PC-3 (cell line): ENCODE results near the gene SLC7A6. TPM values are rescaled to one million over a fixed set of nuclear protein-coding genes. Genes with fewer than 3 reads are reported as not detected.

Experiments used
- ATAC-seq: fragments of 200-7000 bp; cut with Tn5 transposase; 2 replicates; pipeline ENCODE4 v1.9.1; 2020; ENCODE audit warnings: mild to moderate bottlenecking, moderate library complexity
- BruUV-seq: library from RNA; stranded (reverse); fragments of 400-500 nt; replicated peaks from 2 replicates; lab custom pipeline; 2021; lab: Mats Ljungman, UMichigan
- CTCF ChIA-PET: fragments of 300-600 bp; sonication (Branson Sonifier 250); formaldehyde crosslinking; loops from one replicate; lab custom pipeline; 2022; ENCODE audit warnings: antibody characterized with exemption; lab: Charles Lee
- POLR2A ChIA-PET: fragments of 300-600 bp; sonication (Branson Sonifier 250); formaldehyde crosslinking; loops from one replicate; lab custom pipeline; 2022; ENCODE audit warnings: antibody characterized with exemption; ENCODE audit not compliant: unreplicated experiment; lab: Charles Lee
- DNase-seq: peaks from one replicate; pipeline ENCODE4 v3.0.0-alpha.2; 2015
- H2AFZ ChIP-seq: fragments of 300-600 bp; sonication (generic); 2 replicates; pipeline ENCODE4 v1.6.0; 2016; ENCODE audit warnings: antibody characterized with exemption, low read length
- H3F3A ChIP-seq: fragments of 300-600 bp; sonication (generic); one replicate; pipeline ENCODE4 v1.6.0; 2017; ENCODE audit warnings: antibody characterized with exemption, low read length, control low read depth, mild to moderate bottlenecking; ENCODE audit not compliant: unreplicated experiment
- H3K27ac ChIP-seq: fragments of 300-600 bp; sonication (generic); 2 replicates; pipeline ENCODE4 v1.5.1; 2016; ENCODE audit warnings: mild to moderate bottlenecking, low read length
- H3K27me3 ChIP-seq: fragments of 300-600 bp; sonication (generic); 2 replicates; pipeline ENCODE4 v1.6.1; 2016; ENCODE audit warnings: low read length, mixed read lengths
- H3K36me3 ChIP-seq: fragments of 300-600 bp; sonication (generic); 2 replicates; pipeline ENCODE4 v1.6.1; 2016; ENCODE audit warnings: low read depth, mixed run types, low read length, mixed read lengths
- H3K4me1 ChIP-seq: fragments of 300-600 bp; sonication (generic); 2 replicates; pipeline ENCODE4 v1.5.1; 2016; ENCODE audit warnings: low read length; ENCODE audit not compliant: insufficient read depth
- H3K4me2 ChIP-seq: fragments of 300-600 bp; sonication (generic); 2 replicates; pipeline ENCODE4 v1.6.0; 2016; ENCODE audit warnings: low read length
- H3K4me3 ChIP-seq: fragments of 300-600 bp; sonication (generic); 2 replicates; pipeline ENCODE4 v1.5.1; 2016; ENCODE audit warnings: mild to moderate bottlenecking, low read length, mixed read lengths
- H3K79me2 ChIP-seq: fragments of 300-600 bp; sonication (generic); 2 replicates; pipeline ENCODE4 v1.6.1; 2017; ENCODE audit warnings: low read length, mixed read lengths
- H3K9ac ChIP-seq: fragments of 300-600 bp; sonication (generic); 2 replicates; pipeline ENCODE4 v1.6.0; 2016; ENCODE audit warnings: mild to moderate bottlenecking, low read length
- H3K9me2 ChIP-seq: fragments of 300-600 bp; sonication (generic); replicated peaks from 2 replicates; pipeline ENCODE4 v1.6.1; 2016; ENCODE audit warnings: mixed run types, low read length, mixed read lengths
- H3K9me3 ChIP-seq: fragments of 300-600 bp; sonication (generic); 2 replicates; pipeline ENCODE4 v1.6.1; 2016; ENCODE audit warnings: low read length, mixed read lengths
- H4K20me1 ChIP-seq: fragments of 300-600 bp; sonication (generic); 2 replicates; pipeline ENCODE4 v1.6.1; 2016; ENCODE audit warnings: low read length, mixed read lengths
- CTCF ChIP-seq: fragments of 300-600 bp; sonication (generic); conservative IDR thresholded peaks from 2 replicates; pipeline ENCODE4 v1.5.1; 2017; ENCODE audit warnings: antibody characterized with exemption, low read depth, mild to moderate bottlenecking, low read length
- EZH2 ChIP-seq: fragments of 300-600 bp; sonication (generic); IDR thresholded peaks from one replicate; pipeline ENCODE4 v1.6.1; 2017; ENCODE audit warnings: antibody characterized with exemption, mild to moderate bottlenecking, low read length; ENCODE audit not compliant: unreplicated experiment
- EZH2phosphoT487 ChIP-seq: fragments of 300-600 bp; sonication (generic); IDR thresholded peaks from 2 replicates; pipeline ENCODE4 v1.6.1; 2018; ENCODE audit warnings: mild to moderate bottlenecking, antibody characterized with exemption, low read length, borderline replicate concordance
- intact Hi-C: fragments of 100-400 bp; cut with micrococcal nuclease; formaldehyde crosslinking; loops from 2 replicates; pipeline ENCODE4 v1.9.0; 2023
- total RNA-seq: library from RNA; depleted of rRNA; stranded (reverse); fragments of >200 nt; gene quantifications from 2 replicates; pipeline ENCODE4 v1.2.3, GENCODE V29; 2014

The SLC7A6 gene
- total RNA-seq, 1 experiment from 2014 or later: 24.7 TPM

- no peaks in the 10 kb centered on the region for H4K20me1 ChIP-seq
- ATAC-seq: no peak
- H2AFZ ChIP-seq: no peak overlapping the region
- CTCF ChIA-PET: no interaction called here
- DNase-seq: no peak
- POLR2A ChIA-PET: no interaction called here
- TF ChIP-seq CTCF (no peak), EZH2 (no peak), EZH2phosphoT487 (no peak)
- intact Hi-C loops: no loop called here
- H3K9ac ChIP-seq: no peak overlapping the region
- no TSS peak for BruUV-seq
- no peaks in the 10 kb centered on the region for H3K79me2 ChIP-seq
- H3K9me3 ChIP-seq: no peaks in the 10 kb centered on the region
- H3K4me2 ChIP-seq: no peak overlapping the region
- no peak overlapping the region for H3K27ac ChIP-seq
- H3K9me2 ChIP-seq: no peaks in the 10 kb centered on the region
- no peaks in the 10 kb centered on the region for H3K4me1 ChIP-seq
- no peaks in the 10 kb centered on the region for H3K27me3 ChIP-seq
- H3F3A ChIP-seq: no peaks in the 10 kb centered on the region
- H3K4me3 ChIP-seq: no peak overlapping the region
- H3K36me3 ChIP-seq: no peaks in the 10 kb centered on the region
These were observed 49.0 kb upstream of the SLC7A6 start for GRCh38 chr16:68215302-68215701.

GRCh38 chr16:68216240-68216639 lies 48.1 kb upstream of the SLC7A6 start:
- no peaks in the 10 kb centered on the region for H3K9me3 ChIP-seq
- DNase-seq (no peak), ATAC-seq (no peak)
- no peak overlapping the region for H3K4me2 ChIP-seq
- no peak overlapping the region for H2AFZ ChIP-seq
- BruUV-seq: no TSS peak
- H3K79me2 ChIP-seq: no peaks in the 10 kb centered on the region
- POLR2A ChIA-PET: interaction anchor here (0.6 kb wide), 1 partner anchor 130 kb away, joined by 13 read pairs; no protein-coding TSS in a partner anchor
- intact Hi-C loops: no loop called here
- no peaks in the 10 kb centered on the region for H3F3A ChIP-seq
- H3K4me1 ChIP-seq: no peaks in the 10 kb centered on the region
- H3K4me3 ChIP-seq: no peak overlapping the region
- no peaks in the 10 kb centered on the region for H3K27me3 ChIP-seq
- H3K36me3 ChIP-seq: no peaks in the 10 kb centered on the region
- H4K20me1 ChIP-seq: no peaks in the 10 kb centered on the region
- H3K9ac ChIP-seq: no peak overlapping the region
- TF ChIP-seq EZH2: no peak
- no peak for TF ChIP-seq EZH2phosphoT487
- TF ChIP-seq CTCF: no peak
- H3K9me2 ChIP-seq: no peaks in the 10 kb centered on the region
- H3K27ac ChIP-seq: no peak overlapping the region
- CTCF ChIA-PET: no interaction called here

GRCh38 chr16:68217506-68217905 lies 46.8 kb upstream of the SLC7A6 start:
- intact Hi-C loops: no loop called here
- POLR2A ChIA-PET: no interaction called here

More at GRCh38 chr16:68217506-68217905, 46.8 kb upstream of the SLC7A6 start:
- no peak for DNase-seq
- Histone ChIP-seq H3K9me2 (no peaks in the 10 kb centered on the region), H4K20me1 (no peaks in the 10 kb centered on the region), H3K27ac (no peak overlapping the region), H3K4me3 (no peak overlapping the region), H3K36me3 (no peaks in the 10 kb centered on the region), H3K27me3 (no peaks in the 10 kb centered on the region), H2AFZ (no peak overlapping the region), H3K4me2 (no peak overlapping the region), H3K4me1 (no peaks in the 10 kb centered on the region), H3F3A (no peaks in the 10 kb centered on the region), H3K9ac (no peak overlapping the region), H3K9me3 (no peaks in the 10 kb centered on the region), H3K79me2 (no peaks in the 10 kb centered on the region)
- ATAC-seq: no peak
- no TSS peak for BruUV-seq
- CTCF ChIA-PET: no interaction called here
- TF ChIP-seq EZH2 (no peak), CTCF (no peak), EZH2phosphoT487 (no peak)
